ENCODE data around the gene CRELD2.

The CRELD2 gene

GRCh38 chr22:49872347-49872746 is 46.1 kb upstream of the CRELD2 start:
- no peak for TF ChIP-seq CTCF (IDR thresholded peaks at IDR 0.05; ENCODE audit: poor library complexity, severe bottlenecking)
- no peaks in the 10 kb centered on the region for H3K4me1 ChIP-seq (ENCODE audit: insufficient read depth, poor library complexity, severe bottlenecking)
- no peak overlapping the region for H3K4me3 ChIP-seq (ENCODE audit: severe bottlenecking)
- peaks cover 3% of the 10 kb centered on the region for H3K9me3 ChIP-seq (ENCODE audit: severe bottlenecking)
- no peaks in the 10 kb centered on the region for H3K27me3 ChIP-seq (ENCODE audit: insufficient read depth, poor library complexity, severe bottlenecking)
- ATAC-seq (ENCODE audit: low read depth) (no peak), DNase-seq (ENCODE audit: low spot score) (no peak)
- no peak overlapping the region for H3K27ac ChIP-seq (ENCODE audit: poor library complexity, severe bottlenecking)
- H3K36me3 ChIP-seq (ENCODE audit: low read depth), result peaks cover 12% of the 10 kb centered on the region; the same call in 1 of the 2 replicates

GRCh38 chr22:49873228-49873940 is 45.0 kb upstream of the CRELD2 start:
- Histone ChIP-seq H3K27ac (ENCODE audit: poor library complexity, severe bottlenecking) (no peak overlapping the region), H3K4me1 (ENCODE audit: insufficient read depth, poor library complexity, severe bottlenecking) (no peaks in the 10 kb centered on the region), H3K36me3 (ENCODE audit: low read depth) (peaks cover 19% of the 10 kb centered on the region), H3K4me3 (ENCODE audit: severe bottlenecking) (no peak overlapping the region), H3K9me3 (ENCODE audit: severe bottlenecking) (peaks cover 3% of the 10 kb centered on the region), H3K27me3 (ENCODE audit: insufficient read depth, poor library complexity, severe bottlenecking) (no peaks in the 10 kb centered on the region)
- TF ChIP-seq CTCF (IDR thresholded peaks at IDR 0.05; ENCODE audit: poor library complexity, severe bottlenecking), result no peak
- ATAC-seq (ENCODE audit: low read depth) (no peak), DNase-seq (ENCODE audit: low spot score) (no peak)

- Histone ChIP-seq H3K36me3 (ENCODE audit: low read depth) (peaks cover 25% of the 10 kb centered on the region), H3K9me3 (ENCODE audit: severe bottlenecking) (no peaks in the 10 kb centered on the region), H3K27me3 (ENCODE audit: insufficient read depth, poor library complexity, severe bottlenecking) (no peaks in the 10 kb centered on the region), H3K4me1 (ENCODE audit: insufficient read depth, poor library complexity, severe bottlenecking) (no peaks in the 10 kb centered on the region), H3K27ac (ENCODE audit: poor library complexity, severe bottlenecking) (no peak overlapping the region), H3K4me3 (ENCODE audit: severe bottlenecking) (no peak overlapping the region)
- ATAC-seq (ENCODE audit: low read depth) (no peak), DNase-seq (ENCODE audit: low spot score) (no peak)
- no peak for TF ChIP-seq CTCF (IDR thresholded peaks at IDR 0.05; ENCODE audit: poor library complexity, severe bottlenecking)
Observed at GRCh38 chr22:49877642-49878041, 40.8 kb upstream of the CRELD2 start.

- H3K36me3 ChIP-seq (ENCODE audit: low read depth), result peaks cover 30% of the 10 kb centered on the region
- DNase-seq (ENCODE audit: low spot score), result no peak
- no peak for ATAC-seq (ENCODE audit: low read depth)
- no peak overlapping the region for H3K27ac ChIP-seq (ENCODE audit: poor library complexity, severe bottlenecking)
- H3K9me3 ChIP-seq (ENCODE audit: severe bottlenecking), result no peaks in the 10 kb centered on the region
- H3K4me1 ChIP-seq (ENCODE audit: insufficient read depth, poor library complexity, severe bottlenecking), result no peaks in the 10 kb centered on the region
- no peak overlapping the region for H3K4me3 ChIP-seq (ENCODE audit: severe bottlenecking)
- H3K27me3 ChIP-seq (ENCODE audit: insufficient read depth, poor library complexity, severe bottlenecking), result no peaks in the 10 kb centered on the region
- no peak for TF ChIP-seq CTCF (IDR thresholded peaks at IDR 0.05; ENCODE audit: poor library complexity, severe bottlenecking)
Observed at GRCh38 chr22:49878206-49878605, 40.2 kb upstream of the CRELD2 start.

GRCh38 chr22:49879871-49880270 is 38.6 kb upstream of the CRELD2 start:
- peaks cover 40% of the 10 kb centered on the region for H3K36me3 ChIP-seq (ENCODE audit: low read depth)
- DNase-seq (ENCODE audit: low spot score) (no peak), ATAC-seq (ENCODE audit: low read depth) (no peak)
- H3K4me3 ChIP-seq (ENCODE audit: severe bottlenecking), result no peak overlapping the region
- H3K27me3 ChIP-seq (ENCODE audit: insufficient read depth, poor library complexity, severe bottlenecking), result no peaks in the 10 kb centered on the region
- H3K4me1 ChIP-seq (ENCODE audit: insufficient read depth, poor library complexity, severe bottlenecking), result no peaks in the 10 kb centered on the region
- H3K27ac ChIP-seq (ENCODE audit: poor library complexity, severe bottlenecking), result no peak overlapping the region
- H3K9me3 ChIP-seq (ENCODE audit: severe bottlenecking), result no peaks in the 10 kb centered on the region
- TF ChIP-seq CTCF (IDR thresholded peaks at IDR 0.05; ENCODE audit: poor library complexity, severe bottlenecking), result no peak
